ENCODE measurements around the gene DEGS2.

The DEGS2 gene

GRCh38 chr14:100143523-100143922 is 15.9 kb downstream of the DEGS2 start:
- H3K9ac ChIP-seq (ENCODE audit: low read length): no peak overlapping the region
- H3K4me2 ChIP-seq (ENCODE audit: low read depth, low read length): no peak overlapping the region
- H4K20me1 ChIP-seq (ENCODE audit: insufficient read depth, low read length): no peaks in the 10 kb centered on the region
- H3K4me3 ChIP-seq (ENCODE audit: low read length): no peak overlapping the region
- H3K36me3 ChIP-seq (replicated peaks; ENCODE audit: insufficient read depth, low read length): no peaks in the 10 kb centered on the region
- no peak for DNase-seq
- no peaks in the 10 kb centered on the region for H3F3A ChIP-seq (ENCODE audit: insufficient read depth, low read length)
- no peak overlapping the region for H3K27ac ChIP-seq (ENCODE audit: low read length)
- TF ChIP-seq EZH2 (optimal IDR thresholded peaks at IDR 0.05; ENCODE audit: low read depth, low read length): no peak
- TF ChIP-seq EZH2phosphoT487 (IDR thresholded peaks at IDR 0.05; ENCODE audit: low read length): no peak
- no peaks in the 10 kb centered on the region for H3K9me3 ChIP-seq (replicated peaks; ENCODE audit: insufficient read depth, low read length)
- no peaks in the 10 kb centered on the region for H3K79me2 ChIP-seq (ENCODE audit: low read length)
- H2AFZ ChIP-seq (ENCODE audit: low read length): no peak overlapping the region
- H3K9me2 ChIP-seq (replicated peaks; ENCODE audit: insufficient read depth, low read length): no peaks in the 10 kb centered on the region
- no peaks in the 10 kb centered on the region; the same call in 1 of the 2 replicates for H3K27me3 ChIP-seq (replicated peaks; ENCODE audit: insufficient read depth, low read length)
- no peaks in the 10 kb centered on the region for H3K4me1 ChIP-seq (ENCODE audit: low read length)

GRCh38 chr14:100142073-100143040 is 17.1 kb downstream of the DEGS2 start:
- Histone ChIP-seq H3F3A (ENCODE audit: insufficient read depth, low read length) (no peaks in the 10 kb centered on the region), H3K4me2 (ENCODE audit: low read depth, low read length) (no peak overlapping the region), H3K4me3 (ENCODE audit: low read length) (no peak overlapping the region), H3K27me3 (replicated peaks; ENCODE audit: insufficient read depth, low read length) (no peaks in the 10 kb centered on the region), H4K20me1 (ENCODE audit: insufficient read depth, low read length) (no peaks in the 10 kb centered on the region), H3K27ac (ENCODE audit: low read length) (no peak overlapping the region), H3K9me2 (replicated peaks; ENCODE audit: insufficient read depth, low read length) (no peaks in the 10 kb centered on the region), H3K9ac (ENCODE audit: low read length) (no peak overlapping the region), H2AFZ (ENCODE audit: low read length) (no peak overlapping the region), H3K36me3 (replicated peaks; ENCODE audit: insufficient read depth, low read length) (no peaks in the 10 kb centered on the region), H3K79me2 (ENCODE audit: low read length) (no peaks in the 10 kb centered on the region), H3K4me1 (ENCODE audit: low read length) (peaks cover 9% of the 10 kb centered on the region), H3K9me3 (replicated peaks; ENCODE audit: insufficient read depth, low read length) (no peaks in the 10 kb centered on the region)
- no peak for DNase-seq
- TF ChIP-seq EZH2phosphoT487 (IDR thresholded peaks at IDR 0.05; ENCODE audit: low read length) (no peak), CTCF (IDR thresholded peaks at IDR 0.05; ENCODE audit: low read length) (no peak), EZH2 (optimal IDR thresholded peaks at IDR 0.05; ENCODE audit: low read depth, low read length) (no peak)

GRCh38 chr14:100141098-100141497 is 18.3 kb downstream of the DEGS2 start:
- no peak overlapping the region for H3K4me2 ChIP-seq (ENCODE audit: low read depth, low read length)
- no peaks in the 10 kb centered on the region for H3K9me2 ChIP-seq (replicated peaks; ENCODE audit: insufficient read depth, low read length)
- peaks cover 9% of the 10 kb centered on the region for H3K4me1 ChIP-seq (ENCODE audit: low read length)
- no peaks in the 10 kb centered on the region for H3K27me3 ChIP-seq (replicated peaks; ENCODE audit: insufficient read depth, low read length)
- no peak for TF ChIP-seq EZH2phosphoT487 (IDR thresholded peaks at IDR 0.05; ENCODE audit: low read length)
- TF ChIP-seq EZH2 (optimal IDR thresholded peaks at IDR 0.05; ENCODE audit: low read depth, low read length): no peak
- no peak for TF ChIP-seq CTCF (IDR thresholded peaks at IDR 0.05; ENCODE audit: low read length)
- H4K20me1 ChIP-seq (ENCODE audit: insufficient read depth, low read length): no peaks in the 10 kb centered on the region
- H3K36me3 ChIP-seq (replicated peaks; ENCODE audit: insufficient read depth, low read length): no peaks in the 10 kb centered on the region
- H3K79me2 ChIP-seq (ENCODE audit: low read length): no peaks in the 10 kb centered on the region
- no peak overlapping the region for H3K27ac ChIP-seq (ENCODE audit: low read length)
- H2AFZ ChIP-seq (ENCODE audit: low read length): no peak overlapping the region
- no peaks in the 10 kb centered on the region for H3K9me3 ChIP-seq (replicated peaks; ENCODE audit: insufficient read depth, low read length)
- H3F3A ChIP-seq (ENCODE audit: insufficient read depth, low read length): no peaks in the 10 kb centered on the region
- no peak overlapping the region for H3K4me3 ChIP-seq (ENCODE audit: low read length)
- no peak for DNase-seq
- H3K9ac ChIP-seq (ENCODE audit: low read length): no peak overlapping the region
